Activated CD4-positive, alpha-beta T cell treated with anti-CD3 and anti-CD28 coated beads, Interleukin-2, amount 50 U/mL, for 1 hour (primary cell): ENCODE measurements around the gene IL16.
A peak's percentile ranks its signal among the peaks of the same experiment; 100 is the strongest.

Source experiments
- DNase-seq: peaks from one replicate; pipeline ENCODE4 v3.0.0-alpha.2; 2020

Gene IL16

DNA sequence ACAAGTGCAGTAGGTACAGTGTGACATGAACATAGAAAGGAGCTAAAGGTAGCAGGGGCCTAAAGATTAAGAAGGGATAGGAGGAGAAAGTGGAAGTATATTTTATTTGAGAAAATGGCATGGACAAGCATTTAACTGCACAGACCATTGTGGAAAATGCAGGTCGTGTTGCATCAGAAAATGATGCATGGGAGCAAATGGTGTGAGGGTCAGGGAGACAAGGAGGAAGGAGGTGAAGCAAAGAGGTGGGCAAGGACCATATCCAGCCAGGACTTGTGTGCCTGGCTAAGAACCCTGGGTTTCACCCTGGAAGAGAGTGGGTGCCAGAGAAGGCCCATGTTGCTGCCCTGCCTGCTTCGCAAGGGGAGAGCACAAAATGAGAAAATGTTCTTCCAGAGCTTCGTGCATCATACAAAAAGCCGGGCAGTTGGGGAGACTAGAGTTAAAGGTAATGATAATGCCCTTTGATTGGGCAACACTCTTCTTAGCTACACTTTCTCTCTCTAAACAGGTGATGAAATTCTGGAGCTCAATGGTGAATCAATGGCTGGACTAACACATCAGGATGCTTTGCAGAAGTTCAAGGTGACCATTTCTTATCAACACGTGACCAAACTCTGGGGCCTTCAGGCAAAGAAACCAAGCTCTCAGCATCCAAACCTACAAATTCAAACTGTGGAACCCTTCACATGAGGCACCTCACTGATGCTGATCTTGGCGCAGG, 81.8 kb downstream of the IL16 start:
- DNase-seq = no peak

DNA sequence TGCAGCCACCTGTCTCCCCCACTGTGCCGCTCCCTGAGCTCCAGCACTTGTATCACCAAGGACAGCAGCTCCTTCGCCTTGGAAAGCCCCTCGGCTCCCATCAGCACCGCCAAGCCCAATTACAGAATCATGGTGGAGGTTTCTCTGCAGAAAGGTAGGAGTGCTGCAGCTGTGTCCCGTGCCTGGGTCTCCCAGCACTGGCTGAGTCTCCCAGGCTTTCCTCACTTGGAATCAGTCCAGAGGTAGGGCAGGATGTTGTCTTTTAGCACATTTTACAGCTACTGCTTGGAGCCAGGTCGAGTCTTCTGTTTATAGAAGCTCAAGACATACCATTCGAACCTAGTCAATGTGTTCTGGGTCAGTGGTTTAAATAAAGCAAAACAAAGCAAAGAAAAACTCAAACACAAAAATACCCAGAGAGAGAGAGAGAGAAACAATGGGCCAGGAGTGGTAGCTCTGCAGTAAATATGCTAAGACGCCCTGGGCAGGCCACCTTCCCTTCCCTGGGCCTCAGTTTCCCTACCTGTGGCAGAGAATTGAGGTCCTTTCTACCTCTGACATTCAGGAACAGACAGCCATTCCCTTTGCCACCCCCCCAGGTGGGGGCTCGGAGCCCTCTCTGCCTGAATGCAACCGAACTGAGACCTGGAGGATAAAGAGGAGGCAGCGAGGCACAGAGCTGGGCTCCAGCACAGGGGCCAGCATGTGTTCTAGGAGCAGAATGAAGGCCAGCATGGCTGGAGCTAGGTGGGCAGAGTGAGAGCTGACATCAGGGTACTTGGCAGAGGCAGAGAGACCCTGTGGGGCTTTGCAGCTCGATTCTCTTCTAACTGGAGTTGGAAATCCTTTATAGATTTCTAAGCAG, 83.2 kb downstream of the IL16 start:
- DNase-seq = no peak

DNA sequence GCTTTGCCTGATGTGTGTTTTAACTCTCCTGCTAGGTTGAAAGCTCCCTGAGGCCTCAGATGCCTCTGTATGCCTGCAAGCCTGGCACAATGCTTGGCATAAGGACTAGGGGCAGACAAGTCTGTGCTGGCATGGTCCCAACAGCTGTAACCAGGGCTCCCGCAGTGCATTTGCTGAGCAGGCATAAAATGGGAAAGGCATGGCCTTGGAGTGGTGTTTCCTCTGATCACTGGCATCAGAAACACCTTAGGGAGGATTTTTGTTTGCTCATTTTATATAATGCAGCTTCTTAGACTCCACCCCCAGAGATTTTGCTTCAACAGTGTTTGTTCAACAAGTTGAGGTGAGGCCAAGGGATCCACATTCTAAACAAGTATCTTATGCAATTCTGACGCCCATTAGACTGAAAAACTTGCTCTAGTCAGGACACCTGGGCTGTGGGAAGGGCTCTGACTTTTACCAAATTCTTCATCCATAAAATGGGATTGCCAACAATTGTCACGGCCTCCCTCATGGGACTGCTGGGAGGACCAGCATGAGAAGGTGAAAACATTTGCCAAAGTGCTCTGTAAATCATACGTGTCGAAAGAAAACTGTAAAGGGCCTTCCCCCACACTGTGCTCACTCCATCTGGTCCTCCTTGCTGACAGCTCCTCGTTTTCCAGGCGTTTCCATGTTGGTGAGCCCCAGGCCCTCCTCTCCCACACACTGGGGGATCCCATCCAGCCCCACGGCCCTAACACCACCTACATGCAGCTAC, 84.2 kb downstream of the IL16 start:
- no peak for DNase-seq

DNA sequence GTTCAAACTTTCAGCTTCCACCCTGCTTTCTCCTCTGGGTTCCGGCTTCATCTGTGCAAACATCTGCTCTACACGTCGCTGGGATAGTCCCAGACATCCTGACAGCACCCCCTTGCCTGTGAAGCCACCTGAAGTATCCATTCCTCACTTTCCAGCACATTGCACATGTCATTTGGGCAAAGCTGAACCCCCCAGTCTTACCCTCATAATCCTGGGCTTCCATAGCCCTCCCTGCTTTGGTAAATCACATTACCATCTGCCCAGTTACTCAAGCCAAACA, 84.7 kb downstream of the IL16 start:
- DNase-seq = no peak

DNA sequence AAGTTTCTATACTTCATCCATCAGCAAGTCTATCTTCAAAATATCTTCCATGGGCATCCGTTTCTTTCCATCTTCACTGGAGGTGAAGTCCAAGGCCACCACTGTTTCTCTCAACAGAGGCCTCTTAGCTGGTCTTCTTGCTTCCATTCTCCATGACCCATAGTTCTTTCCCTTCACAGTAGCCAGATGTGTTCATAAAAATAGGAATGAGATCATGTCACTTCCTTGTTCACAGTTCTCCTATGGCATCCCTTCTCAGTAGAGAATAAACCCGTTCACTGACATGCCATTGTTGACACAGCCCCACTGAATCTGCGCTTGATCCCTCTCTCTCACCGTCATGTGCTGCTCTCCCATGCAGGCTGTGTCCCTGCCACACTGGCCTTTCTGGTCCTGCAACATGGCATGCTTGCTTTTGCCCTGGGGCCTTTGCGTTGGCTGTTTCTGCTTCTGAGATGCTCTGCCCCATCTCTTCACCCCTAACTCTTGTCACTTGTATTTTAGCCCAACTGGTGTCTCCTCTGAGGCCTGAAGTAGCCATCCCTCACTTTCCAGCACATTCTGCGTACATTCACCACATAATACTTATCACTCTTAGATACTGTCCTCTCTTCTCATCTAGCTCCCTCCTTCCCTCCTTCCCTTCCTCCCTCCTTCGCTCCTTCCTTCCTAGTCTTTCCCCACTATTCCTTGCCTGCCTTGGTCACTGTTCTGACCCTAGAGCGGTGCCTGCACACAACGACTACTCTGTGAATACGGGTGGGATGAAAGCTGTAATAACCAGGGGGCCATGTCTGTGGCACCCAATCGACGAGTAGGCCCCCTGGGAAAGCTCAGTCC, 85.3 kb downstream of the IL16 start:
- DNase-seq = no peak

DNA sequence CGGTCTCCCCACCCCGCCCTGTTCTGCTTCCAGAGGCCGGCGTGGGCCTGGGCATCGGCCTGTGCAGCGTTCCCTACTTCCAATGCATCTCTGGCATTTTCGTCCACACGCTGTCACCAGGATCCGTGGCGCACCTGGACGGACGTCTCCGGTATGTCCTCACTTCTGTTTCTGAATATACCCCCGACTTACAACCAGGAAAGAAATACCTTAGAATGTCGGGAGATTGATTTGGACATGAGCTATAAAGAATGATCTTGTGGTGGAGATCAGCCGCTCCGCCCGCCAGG, 85.9 kb downstream of the IL16 start:
- no peak for DNase-seq

DNA sequence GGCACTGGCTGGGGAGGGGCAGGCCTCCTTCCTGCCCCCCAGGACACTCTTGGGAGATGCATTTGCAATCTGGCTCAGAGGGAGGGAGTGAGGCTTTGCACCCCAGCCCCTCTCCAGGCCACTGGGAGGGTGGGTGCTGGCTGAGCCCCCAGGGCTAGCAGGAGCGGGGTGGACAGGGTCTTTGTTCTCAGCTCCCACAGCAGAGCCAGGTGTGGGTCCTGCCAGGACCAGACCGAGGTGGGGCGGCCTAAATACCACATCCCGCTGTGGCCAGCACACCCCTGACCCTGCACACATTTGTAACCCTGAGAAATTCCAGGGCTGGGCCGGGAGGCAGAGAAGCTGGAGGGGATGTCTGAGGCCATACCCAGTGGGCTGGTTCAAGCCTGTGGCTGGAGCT, 86.2 kb downstream of the IL16 start:
- no peak for DNase-seq

DNA sequence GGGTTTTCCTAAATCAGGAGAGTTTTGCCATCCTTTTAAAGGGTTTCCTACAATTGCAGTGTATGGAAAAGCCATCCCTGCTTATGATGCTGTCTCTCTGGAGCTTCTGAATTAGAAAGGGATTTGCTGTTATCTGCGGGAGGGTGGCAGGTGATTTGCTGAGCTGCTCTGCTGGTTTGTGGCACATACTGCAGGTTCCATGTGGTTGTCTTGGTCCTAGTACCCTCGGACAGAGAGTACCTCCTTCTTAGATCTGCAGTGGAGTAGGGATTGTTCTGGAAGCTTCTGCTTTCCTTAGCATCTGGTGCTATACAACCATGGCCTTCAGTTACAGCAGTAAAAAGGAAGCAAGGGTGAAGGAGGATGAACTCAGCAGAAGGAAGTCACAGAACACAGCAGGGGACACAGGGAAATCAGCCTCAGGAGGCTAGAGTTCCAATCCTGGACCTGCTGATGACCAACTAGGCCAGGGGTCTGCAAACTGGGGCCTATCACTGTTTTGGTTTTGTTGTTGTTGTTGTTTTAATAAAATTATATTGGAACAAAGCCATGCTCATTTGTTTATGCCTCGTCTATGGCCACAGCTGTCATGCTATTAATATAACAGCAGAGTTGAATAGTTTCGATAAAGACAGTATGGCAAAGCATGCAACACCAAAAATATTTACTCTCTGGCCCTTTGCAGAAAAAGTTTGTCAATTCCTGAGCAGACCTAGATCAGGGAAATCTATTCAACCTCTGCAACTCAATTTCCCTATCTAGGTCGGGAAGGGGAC, 87.8 kb downstream of the IL16 start:
- DNase-seq = no peak

DNA sequence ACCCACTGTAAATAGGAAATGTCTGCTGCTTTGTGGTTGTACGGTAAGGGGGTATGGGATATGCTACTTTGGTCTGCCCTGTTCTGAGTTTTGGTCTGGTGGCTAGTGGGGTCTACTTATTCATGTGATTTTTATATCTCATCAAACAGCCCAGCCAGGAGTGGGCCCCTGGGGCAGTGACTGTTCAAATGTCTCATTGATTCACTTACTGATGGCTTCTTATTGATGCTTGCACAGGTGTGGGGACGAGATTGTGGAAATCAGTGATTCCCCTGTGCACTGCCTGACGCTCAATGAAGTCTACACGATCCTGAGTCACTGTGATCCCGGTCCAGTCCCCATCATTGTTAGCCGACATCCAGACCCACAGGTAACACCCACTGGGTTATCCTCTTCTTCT, 88.8 kb downstream of the IL16 start:
- DNase-seq = no peak

DNA sequence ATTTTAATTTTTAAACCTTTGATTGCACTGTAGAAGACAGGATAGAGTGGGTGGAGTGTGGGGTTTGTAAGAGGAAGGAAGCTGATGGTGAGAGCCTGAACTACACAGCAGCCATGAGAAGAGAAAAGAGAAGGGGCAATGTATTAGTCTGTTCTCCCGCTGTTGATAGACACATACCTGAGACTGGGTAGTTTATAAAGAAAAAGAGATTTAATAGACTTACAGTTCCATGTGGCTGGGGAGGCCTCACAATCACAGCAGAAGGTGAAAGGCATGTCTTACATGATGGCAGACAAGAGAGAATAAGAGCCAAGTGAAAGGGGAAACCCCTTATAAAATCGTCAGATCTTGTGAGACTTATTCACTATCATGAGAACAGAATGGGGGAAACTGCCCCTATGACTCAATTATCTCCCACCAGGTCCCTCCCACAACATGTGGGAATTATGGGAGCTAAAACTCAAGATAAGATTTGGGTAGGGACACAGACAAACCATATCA, 90.0 kb downstream of the IL16 start:
- DNase-seq = no peak

DNA sequence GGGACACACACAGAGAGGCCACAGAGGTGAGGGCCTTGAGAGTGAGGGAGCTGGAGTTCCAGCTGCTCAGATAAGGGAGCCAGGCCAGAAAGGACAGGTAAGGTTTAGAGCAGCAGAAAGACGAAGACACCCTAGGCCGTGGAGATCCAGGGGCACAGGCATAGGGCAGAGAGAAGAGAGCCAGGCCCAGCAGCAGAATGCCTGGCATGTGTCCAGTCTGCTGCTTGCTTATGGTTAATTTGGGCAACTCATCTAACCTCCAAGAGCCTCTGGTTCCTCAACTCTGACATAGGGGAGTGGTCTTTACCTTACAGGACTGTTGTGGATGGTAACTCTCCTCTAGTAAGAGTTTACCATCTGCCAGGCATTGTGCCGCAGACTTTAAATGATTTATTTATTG, 91.4 kb downstream of the IL16 start:
- DNase-seq = no peak

DNA sequence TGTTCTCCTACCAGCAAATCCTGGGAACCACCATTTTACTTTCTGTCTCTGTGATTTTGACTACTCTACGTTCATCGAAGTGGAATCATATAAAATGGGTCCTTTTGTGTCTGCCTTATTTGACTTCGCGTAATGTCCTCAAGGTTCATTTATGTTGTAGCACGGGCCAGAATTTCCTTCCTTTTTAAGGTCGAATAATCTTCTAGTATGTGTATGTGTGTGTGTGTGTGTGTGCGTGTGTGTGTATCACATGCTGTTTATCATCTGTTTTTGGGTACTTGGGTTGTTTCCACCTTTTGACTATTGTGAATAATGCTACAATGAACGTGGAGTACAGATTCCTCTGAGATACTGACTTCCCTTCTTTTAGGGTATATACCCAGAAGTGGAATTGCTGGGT, 91.9 kb downstream of the IL16 start:
- no peak for DNase-seq

DNA sequence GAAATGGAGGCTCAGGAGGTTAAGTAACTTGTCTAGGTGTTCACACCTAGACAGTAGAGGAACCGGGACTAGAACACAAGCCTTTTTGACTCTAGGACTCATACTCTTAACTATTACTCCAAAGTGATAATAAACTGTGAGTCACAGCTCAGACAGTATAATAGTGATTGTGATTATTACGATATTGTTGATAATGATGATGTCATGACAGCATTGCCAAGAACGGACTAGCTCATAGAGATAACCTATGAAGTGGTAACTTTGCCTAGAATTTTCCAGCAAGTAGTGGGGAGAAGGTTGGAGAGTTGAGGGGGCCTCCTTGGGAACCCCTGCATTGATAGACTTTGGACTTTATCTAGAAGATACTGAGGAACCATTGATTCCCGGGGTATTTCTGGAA, 93.2 kb downstream of the IL16 start:
- no peak for DNase-seq

DNA sequence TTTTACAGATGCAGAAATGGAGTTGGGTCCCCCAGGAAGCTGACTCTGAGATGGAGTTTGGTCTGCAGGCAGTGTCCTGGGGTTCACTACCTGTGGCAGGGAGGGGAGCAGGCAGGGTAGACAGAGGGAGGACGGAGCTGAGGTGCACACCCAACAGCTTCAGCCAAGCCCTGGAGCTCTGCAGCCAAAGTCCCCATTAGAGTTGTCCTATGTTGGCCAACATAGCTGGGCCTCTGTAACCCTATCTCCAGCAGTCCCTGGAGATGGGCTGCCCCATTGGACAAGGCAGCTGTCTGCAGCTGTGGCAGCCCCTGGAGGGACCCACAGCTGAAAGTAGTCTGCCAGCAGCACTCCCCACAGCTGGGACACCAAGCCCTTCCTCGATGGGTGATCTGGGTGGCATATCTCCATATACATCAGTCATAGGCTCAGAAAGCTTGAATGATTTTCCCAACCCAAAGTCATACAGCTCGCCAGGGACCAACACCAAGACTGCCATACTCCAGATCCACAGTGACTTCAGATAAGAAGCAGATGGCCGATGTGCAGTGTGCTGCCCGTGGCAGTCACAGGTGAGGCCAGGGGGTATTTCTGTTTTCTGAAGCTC, 95.3 kb downstream of the IL16 start:
- DNase-seq = no peak

DNA sequence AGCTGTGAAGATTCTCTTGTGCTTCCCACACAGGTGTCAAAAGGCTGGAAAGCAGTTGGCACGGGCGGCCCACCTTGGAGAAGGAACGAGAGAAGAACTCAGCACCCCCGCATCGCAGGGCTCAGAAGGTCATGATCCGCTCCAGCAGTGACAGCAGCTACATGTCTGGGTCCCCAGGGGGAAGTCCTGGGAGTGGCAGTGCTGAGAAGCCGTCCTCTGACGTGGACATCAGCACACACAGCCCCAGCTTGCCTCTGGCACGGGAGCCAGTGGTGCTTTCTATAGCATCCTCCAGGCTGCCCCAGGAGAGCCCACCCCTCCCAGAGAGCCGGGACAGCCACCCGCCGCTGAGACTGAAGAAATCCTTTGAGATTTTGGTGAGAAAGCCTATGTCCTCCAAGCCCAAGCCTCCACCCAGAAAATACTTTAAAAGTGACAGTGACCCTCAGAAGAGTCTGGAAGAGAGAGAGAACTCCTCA, 95.9 kb downstream of the IL16 start:
- peak; percentile 45 for DNase-seq

DNA sequence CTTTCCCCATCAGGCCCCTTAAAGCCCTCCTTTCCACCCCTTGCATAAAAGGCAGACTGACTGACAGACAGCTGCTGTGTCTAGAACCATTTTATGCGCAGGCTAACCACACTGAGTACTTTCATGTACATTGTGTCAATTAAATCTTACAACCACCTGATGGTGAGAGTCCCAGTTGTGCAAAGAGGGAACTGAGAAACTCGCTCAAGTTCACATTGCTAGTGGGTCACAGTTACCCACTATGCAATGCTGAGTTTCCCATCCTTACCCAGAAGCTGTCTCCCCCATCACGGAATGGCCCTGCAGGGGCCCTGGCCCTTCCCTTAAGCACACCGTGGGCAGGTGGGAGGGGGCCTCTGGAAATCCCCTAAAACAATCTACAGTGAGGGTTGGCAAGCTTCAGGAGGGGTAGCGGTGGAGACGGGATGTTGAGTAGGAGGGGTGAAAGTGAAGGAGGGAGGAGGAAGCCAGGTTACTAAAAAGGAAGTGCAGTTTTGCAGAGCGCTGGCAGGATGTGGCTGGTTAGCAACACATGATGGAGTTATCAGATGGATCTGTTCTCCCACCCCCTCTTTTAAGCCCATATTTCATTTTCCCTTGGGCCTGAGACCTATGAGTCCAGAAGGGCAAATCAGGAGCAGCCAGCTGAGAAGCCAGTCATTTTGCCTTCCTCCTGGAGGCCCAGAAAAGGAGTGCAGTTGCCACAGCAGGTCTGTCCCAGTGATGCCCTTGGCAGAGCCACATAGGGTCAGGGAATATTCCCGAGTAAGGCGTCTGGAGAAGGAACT, 97.2 kb downstream of the IL16 start:
- DNase-seq = peak; percentile 60

DNA sequence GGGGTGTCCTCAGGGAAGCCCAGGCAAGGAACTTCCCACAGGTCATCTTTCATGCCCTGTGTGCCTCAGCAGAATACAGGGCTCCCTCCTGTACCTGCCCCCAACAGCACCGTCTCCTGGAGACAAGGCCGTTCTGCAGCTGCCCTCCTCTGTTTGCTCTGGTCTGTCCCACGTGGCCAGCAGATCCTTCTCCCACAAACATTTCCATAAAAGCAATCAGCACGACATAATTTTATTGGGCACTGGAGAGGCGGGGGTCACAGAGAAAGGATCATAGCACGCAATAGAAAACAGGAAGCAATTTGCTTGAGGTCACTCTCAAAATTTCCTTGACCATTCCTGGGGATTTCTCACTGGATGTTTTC, 97.8 kb downstream of the IL16 start:
- DNase-seq = no peak

DNA sequence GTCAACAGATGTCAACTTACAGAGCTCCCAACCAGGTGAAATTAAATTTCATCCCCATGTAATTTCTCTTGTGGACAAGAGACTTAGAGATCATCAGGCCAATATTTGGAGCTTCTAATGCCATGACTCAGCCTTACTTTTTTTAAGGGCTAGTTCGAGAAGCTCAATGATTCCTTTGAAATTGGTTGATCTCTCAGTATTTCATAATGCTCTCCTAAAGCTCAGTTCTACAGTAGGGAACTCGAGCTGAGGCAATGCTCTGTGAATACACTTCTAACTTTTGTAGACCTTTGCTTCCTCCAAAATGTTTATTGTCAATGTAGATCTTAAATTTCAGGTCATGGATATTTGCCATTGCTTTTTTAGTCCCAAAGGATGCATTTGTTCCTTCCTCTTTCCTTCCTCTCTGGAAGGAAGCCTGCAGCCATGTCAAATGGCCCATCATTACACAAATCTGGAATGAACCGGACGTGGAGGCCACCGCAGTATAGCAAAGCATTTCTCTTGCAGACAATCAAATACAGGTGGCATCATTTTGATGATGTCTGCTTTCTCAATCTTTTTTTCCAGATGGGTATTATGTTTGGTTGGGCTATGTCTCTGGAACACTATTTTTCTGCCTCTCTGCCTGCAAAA, 98.9 kb downstream of the IL16 start:
- DNase-seq = no peak

DNA sequence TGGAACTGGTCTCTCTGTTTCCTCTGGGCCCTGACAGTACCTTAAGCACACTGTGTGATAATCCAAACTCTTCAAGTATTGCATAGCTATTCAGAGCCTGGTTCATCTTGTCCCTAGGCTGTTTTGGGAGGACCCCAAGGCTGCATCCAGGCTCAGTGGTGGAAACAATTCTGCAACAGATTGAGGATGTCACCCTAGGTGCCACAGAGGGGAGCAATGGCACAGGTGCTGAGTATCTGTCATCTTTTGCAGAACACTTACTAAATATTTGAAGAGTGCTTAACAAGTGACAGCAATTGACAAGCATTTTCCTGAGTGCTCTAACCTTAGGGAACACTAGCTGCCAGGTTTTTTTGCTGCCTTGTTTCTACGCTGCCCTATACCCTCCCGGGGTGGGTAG, 99.5 kb downstream of the IL16 start:
- no peak for DNase-seq

DNA sequence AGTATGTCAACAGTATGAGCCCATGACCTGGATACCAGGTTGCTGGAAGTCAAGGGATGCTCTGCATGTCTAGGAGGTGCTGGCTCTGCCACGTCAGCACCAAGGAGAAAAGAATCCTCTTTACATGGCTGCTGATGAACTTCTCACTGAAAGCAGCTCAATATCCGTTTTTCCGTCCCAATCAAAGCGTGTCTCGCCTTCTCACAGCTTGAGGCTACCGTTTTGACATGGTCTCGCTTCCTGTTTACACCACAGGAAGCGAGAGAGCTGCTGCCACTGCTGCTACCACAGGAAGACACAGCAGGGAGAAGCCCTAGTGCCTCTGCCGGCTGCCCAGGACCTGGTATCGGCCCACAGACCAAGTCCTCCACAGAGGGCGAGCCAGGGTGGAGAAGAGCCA, 100.0 kb downstream of the IL16 start:
- peak; percentile 60 for DNase-seq
